ENCODE data around the gene IGFL3.

DNA sequence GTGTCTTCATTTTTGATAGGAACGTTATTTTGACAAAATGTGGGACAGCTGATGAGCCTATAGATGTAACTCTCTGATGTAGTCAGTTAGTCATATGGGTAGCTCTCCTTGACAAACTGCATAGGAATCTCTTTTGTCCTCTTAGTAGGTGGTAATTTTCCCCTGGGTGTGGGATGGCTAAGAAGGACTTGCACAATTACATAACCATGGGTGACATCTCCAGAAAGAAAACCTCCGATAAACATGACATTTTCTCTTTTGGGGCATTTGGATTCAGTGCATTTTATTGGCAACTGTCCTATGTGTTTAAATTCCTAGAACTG is 41.8 kb downstream of the IGFL3 start:
- no peak for TF ChIP-seq EZH2 (IDR thresholded peaks at IDR 0.05; ENCODE audit: low read depth)
- TF ChIP-seq, protein P1, sequence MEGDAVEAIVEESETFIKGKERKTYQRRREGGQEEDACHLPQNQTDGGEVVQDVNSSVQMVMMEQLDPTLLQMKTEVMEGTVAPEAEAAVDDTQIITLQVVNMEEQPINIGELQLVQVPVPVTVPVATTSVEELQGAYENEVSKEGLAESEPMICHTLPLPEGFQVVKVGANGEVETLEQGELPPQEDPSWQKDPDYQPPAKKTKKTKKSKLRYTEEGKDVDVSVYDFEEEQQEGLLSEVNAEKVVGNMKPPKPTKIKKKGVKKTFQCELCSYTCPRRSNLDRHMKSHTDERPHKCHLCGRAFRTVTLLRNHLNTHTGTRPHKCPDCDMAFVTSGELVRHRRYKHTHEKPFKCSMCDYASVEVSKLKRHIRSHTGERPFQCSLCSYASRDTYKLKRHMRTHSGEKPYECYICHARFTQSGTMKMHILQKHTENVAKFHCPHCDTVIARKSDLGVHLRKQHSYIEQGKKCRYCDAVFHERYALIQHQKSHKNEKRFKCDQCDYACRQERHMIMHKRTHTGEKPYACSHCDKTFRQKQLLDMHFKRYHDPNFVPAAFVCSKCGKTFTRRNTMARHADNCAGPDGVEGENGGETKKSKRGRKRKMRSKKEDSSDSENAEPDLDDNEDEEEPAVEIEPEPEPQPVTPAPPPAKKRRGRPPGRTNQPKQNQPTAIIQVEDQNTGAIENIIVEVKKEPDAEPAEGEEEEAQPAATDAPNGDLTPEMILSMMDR (conservative IDR thresholded peaks at IDR 0.05) = no peak

Data from PC-9 (cell line).